Pons (tissue), 1 donor: ENCODE results near the gene PLXNA1.

ENCODE experiments used
- DNase-seq: peaks from one replicate; pipeline ENCODE4 v3.0.0-alpha.2; 2016; ENCODE audit warnings: low spot score

The PLXNA1 gene

DNA sequence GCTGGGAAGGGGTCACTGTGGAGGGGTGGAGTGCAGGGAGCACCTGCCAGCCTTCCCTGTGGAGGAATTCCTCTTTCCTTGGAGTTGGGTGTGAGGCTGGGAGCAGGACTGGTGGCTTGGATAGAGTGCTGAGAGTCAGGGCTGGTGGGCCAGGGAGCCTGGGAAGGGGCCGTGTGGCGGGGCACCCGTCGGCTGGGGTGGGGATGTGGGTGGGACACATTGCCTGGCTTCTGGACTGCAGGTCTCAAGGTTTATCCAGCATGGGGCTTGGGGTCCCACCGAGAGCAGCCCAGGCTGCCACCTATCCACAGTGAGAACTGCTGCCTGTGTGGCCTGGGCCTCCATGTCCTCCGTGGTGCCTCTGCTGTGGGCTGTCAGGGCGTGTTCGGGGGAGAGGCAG lies 4.7 kb downstream of the PLXNA1 start:
- no peak for DNase-seq

DNA sequence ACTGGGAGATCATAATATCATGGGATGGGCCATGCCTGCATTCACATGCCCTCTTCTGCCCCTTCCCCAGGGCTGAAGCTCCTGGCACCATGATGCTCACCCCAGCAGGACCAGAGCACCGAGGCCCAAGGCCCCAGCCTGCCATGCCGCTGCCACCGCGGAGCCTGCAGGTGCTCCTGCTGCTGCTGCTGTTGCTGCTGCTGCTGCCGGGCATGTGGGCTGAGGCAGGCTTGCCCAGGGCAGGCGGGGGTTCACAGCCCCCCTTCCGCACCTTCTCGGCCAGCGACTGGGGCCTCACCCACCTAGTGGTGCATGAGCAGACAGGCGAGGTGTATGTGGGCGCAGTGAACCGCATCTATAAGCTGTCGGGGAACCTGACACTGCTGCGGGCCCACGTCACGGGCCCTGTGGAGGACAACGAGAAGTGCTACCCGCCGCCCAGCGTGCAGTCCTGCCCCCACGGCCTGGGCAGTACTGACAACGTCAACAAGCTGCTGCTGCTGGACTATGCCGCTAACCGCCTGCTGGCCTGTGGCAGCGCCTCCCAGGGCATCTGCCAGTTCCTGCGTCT lies 5.6 kb downstream of the PLXNA1 start:
- DNase-seq, result no peak

DNA sequence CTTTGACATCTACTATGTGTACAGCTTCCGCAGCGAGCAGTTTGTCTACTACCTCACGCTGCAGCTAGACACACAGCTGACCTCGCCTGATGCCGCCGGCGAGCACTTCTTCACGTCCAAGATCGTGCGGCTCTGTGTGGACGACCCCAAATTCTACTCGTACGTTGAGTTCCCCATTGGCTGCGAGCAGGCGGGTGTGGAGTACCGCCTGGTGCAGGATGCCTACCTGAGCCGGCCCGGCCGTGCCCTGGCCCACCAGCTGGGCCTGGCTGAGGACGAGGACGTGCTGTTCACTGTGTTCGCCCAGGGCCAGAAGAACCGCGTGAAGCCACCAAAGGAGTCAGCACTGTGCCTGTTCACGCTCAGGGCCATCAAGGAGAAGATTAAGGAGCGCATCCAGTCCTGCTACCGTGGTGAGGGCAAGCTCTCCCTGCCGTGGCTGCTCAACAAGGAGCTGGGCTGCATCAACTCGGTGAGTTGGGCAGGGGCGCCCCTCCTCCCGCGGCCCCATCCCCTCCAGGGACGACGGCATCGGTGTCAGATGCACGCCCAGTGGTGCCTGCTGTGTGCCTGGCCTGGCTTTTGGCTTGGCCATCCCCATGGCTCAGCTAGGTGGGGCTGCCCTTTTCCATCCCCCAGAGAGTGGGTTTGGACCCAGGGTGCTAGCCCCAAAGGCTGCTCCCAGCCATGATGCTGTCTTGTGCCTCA lies 6.6 kb downstream of the PLXNA1 start:
- no peak for DNase-seq

- no peak for DNase-seq
Measured at GRCh38 chr3:126990024-126990700, 7.2 kb downstream of the PLXNA1 start.

DNA sequence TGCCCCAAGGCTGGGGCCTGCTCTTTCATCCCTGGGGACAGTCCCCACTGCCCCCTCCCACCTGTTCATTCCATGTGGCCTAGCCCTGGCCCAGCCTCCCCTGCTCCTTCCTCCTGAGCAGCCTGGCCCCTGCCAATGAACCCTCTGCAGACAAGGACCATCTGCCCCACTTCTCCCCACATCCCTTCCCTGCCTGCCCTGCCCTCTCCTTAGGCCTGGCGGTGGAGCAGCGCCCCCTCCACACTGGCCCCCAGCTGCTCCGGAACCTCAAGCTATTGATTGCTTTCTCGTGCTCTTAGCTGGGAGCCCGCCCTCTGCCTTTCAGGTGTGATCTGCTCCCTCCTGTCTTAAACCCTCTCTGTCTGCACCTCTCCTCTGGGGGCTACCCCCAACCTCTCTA lies 8.0 kb downstream of the PLXNA1 start:
- DNase-seq, result no peak

DNA sequence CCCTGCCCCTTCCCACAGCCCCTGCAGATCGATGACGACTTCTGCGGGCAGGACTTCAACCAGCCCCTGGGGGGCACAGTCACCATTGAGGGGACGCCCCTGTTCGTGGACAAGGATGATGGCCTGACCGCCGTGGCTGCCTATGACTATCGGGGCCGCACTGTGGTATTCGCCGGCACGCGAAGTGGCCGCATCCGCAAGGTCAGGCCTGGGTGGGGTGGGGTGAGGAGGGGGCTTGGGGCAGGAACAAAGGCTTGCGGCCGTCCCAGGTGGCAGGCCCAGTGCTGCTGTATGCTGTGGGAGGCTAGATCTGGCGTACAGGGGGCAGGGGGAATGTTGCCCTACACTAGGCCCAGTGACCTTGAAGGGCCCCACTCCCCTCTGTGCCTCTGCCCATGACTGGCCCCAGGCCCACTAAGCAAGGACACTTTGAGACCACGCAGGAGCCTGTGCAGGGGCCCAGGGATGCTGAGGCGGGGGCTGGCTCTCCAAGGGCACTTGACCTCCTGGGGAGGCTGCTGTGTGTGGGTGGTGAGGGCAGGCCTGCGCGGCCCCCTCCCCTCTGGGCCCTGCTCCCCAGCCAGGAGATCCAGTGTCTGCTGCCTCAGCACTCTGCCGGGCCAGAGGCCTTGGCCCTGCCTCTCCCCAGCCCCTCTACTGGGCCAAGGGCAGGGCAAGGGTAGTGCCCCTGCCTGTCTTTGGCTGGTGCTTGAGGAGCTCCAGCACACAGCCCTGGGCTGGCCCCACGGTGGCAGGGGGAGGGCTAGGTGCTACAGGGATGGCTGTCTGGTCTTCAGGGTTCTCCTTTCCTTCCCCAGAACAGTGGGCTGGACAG lies 8.7 kb downstream of the PLXNA1 start:
- DNase-seq, result no peak

- DNase-seq, result no peak
Measured at GRCh38 chr3:126992216-126992615, 9.3 kb downstream of the PLXNA1 start.

GRCh38 chr3:126992776-126993175 lies 9.9 kb downstream of the PLXNA1 start:
- no peak for DNase-seq

- DNase-seq, result no peak
Measured at GRCh38 chr3:126993436-126993835, 10.5 kb downstream of the PLXNA1 start.

GRCh38 chr3:126994661-126995245 lies 11.8 kb downstream of the PLXNA1 start:
- no peak for DNase-seq

- no peak for DNase-seq
Measured at GRCh38 chr3:126995254-126995780, 12.4 kb downstream of the PLXNA1 start.

- DNase-seq, result no peak
Measured at GRCh38 chr3:126995926-126996512, 13.1 kb downstream of the PLXNA1 start.

DNA sequence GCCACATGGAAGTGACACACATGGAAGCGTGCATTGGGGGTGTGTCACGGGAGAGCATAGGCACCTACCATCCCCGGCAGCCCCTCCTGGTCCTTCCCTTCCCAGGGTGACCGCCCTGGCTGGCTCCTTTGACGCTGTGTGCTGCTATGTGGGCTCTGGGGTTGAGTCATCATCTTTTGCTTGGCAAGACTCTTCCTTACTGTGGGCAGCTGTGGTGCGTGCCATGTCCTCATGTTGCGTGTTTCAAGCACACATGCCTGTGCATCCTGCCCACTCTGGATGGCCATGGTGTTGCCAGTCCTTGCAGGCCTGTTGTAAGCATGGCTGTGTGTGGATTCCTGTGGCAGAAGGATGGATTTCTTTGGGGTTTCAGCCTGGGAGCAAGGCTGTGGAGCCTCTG lies 14.0 kb downstream of the PLXNA1 start:
- DNase-seq, result no peak

GRCh38 chr3:126997455-126998038 lies 14.6 kb downstream of the PLXNA1 start:
- DNase-seq, result no peak

- no peak for DNase-seq
Measured at GRCh38 chr3:126998320-126998719, 15.4 kb downstream of the PLXNA1 start.

DNA sequence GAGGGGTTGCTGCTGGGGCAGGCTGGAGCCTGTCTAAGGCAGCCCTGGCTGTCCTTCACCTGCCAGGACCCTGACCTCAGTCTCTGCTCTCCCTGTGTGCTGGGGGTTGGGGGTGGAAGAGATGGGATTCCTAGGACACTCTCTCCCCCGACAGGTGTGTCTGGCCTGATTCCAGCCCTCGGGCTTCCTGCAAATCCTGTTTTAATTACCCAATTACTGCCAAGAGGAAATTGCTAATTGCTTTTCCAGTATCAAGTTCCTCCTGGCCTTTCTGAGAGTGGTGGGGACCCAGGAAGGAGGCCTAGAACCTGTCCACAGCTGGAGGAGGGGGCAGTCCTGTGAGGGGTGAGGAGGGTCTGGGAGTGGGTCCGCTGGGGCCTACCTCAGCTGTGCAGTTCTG lies 15.8 kb downstream of the PLXNA1 start:
- no peak for DNase-seq

- DNase-seq, result peak; percentile 77
Measured at GRCh38 chr3:126999383-126999782, 16.5 kb downstream of the PLXNA1 start.

GRCh38 chr3:127000119-127000518 lies 17.2 kb downstream of the PLXNA1 start:
- no peak for DNase-seq

DNA sequence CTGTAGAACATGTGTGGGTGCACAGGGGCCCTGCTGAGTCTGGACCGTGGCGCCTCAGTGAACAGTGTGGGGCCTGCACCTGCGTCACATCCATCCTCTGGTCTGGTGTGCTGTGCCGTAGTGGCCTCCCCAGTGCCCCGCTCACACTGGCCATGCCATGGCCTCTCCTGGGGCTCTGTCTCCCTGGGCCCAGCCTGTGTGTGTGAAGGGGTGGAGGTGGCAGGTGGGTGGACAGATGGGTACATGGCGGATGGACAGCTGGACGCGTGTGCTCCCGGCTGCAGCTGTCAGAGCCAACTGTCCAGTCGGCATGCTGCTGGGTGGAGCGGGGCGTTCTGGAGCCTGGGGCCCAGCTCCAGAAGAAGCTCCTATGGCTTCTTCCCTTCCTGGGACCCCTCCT lies 17.8 kb downstream of the PLXNA1 start:
- no peak for DNase-seq

DNA sequence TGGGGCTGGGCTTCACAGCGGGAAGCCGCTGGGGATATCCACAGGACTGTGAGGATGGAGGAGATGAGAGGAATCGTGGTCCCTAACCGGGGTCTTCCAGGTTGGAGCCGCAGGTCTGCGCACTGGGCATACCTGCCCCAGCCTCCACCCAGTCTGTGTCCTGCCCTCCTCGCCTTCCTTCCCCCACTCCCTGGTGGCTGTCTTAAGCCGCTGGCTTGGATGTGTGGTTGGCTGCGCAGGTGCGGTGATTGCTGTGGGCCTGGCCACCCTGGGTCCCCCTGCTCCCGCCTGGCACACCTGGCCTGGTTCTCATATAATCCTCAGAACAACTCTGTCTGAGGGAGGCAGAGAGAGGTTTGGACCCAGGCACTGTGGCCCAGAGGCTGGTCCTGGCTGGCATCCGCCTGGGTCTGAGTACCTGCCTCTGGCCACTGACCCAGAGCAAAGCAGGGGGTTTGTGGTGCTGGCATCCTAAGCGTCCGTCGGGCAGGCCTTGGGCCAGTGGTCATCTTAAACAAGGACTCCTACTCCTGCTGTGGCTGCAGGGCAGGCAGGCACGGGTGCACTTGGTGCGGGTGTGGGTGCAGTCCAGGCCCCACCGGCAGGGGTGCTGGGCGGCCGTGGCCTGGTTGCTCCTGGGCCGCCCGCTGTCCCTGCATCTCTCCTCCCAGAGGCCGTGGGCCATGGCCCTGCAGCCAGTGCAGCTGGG lies 18.7 kb downstream of the PLXNA1 start:
- no peak for DNase-seq
